Loucy (cell line): ENCODE measurements around the gene PAPOLB.

Experiments used
- CTCF ChIP-seq: fragments of 200-600 bp; sonication (generic); conservative IDR thresholded peaks from 2 replicates; pipeline ENCODE4 v1.5.1; 2014; ENCODE audit warnings: mild to moderate bottlenecking, antibody characterized with exemption, low read length
- EZH2phosphoT487 ChIP-seq: fragments of 200-600 bp; IDR thresholded peaks from 2 replicates; pipeline ENCODE4 v1.6.1; 2018; ENCODE audit warnings: antibody characterized with exemption, mild to moderate bottlenecking, moderate library complexity, borderline replicate concordance

DNA sequence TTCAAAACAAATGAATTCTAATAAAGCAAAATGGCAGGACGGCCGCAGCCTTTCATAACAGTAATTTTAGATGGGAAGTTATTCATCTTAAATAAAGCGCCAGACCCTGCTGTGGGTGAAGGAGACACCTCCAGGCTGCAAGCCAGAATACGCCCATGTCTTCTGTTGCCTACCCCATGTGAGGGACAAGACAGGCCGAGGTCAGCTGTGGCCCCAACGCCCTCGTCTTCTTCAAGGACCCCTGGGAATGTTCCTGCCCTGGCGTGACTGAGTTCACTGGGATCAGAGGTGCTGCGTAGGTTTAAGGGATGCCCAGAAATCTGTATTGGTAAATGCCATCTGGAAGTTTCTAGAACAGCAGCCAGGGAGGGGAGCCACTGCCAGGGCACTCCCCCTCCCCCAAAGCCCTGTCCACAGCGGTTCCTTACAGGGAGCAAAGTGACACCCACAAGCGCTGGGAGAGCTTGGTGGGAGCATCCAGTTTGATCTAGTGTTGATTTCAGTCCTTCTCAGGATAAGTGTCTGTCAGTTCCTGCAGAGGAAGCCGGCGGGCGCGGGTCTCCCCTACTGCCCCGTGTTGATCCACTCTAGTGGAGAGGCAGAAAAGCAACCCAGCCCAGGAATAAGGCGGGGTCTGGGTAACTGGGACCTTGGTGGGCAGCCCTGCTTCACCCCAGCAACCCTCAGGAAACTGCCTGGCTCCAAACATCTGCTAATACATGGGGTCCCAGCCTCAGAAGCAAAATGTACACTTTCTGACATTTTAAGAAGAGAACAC is 20.6 kb downstream of the PAPOLB start:
- no peak for TF ChIP-seq CTCF
- TF ChIP-seq EZH2phosphoT487 = no peak
